CD14-positive monocyte (primary cell): Measurements from ENCODE around the gene SGMS1. TPM values are rescaled to one million over a fixed set of nuclear protein-coding genes. Genes with fewer than 3 reads are reported as not detected.
A peak's percentile ranks its signal among the peaks of the same experiment; 100 is the strongest.

Experiments
- DNase-seq, 3 donors: peaks; one replicate each; pipeline ENCODE4 v3.0.0-alpha.2; 2011 to 2022
- H2AFZ ChIP-seq: 2 replicates; pipeline ENCODE4 v1.6.0; 2012; ENCODE audit warnings: mild to moderate bottlenecking, low read depth, low read length, inconsistent platforms; ENCODE audit not compliant: insufficient read depth, poor library complexity, severe bottlenecking
- H3K27ac ChIP-seq, 2 donors: 1 replicate in 1 of 2; 2 replicates in 1 of 2; pipeline ENCODE4 v1.5.1; 2012 to 2013; ENCODE audit warnings: low read length in 2 of 2, control low read depth in 1 of 2, inconsistent platforms in 1 of 2, low read depth in 1 of 2, mild to moderate bottlenecking in 1 of 2
- H3K27me3 ChIP-seq, 2 donors: one replicate each; pipeline versions ENCODE4 v1.6.0 to v1.6.1; 2011 to 2013; ENCODE audit warnings: low read length in 2 of 2; ENCODE audit not compliant: control insufficient read depth in 2 of 2, insufficient read depth in 2 of 2
- H3K36me3 ChIP-seq, 2 donors: replicated peaks in 1 of 2; 1 replicate in 1 of 2; 2 replicates in 1 of 2; pipeline versions ENCODE4 v1.5.1 to v1.6.1; 2012 to 2013; ENCODE audit warnings: low read length in 2 of 2, control low read depth in 1 of 2, inconsistent platforms in 1 of 2, mild to moderate bottlenecking in 1 of 2; ENCODE audit not compliant: insufficient read depth in 2 of 2, control insufficient read depth in 1 of 2
- H3K4me1 ChIP-seq, 2 donors: 1 replicate in 1 of 2; 2 replicates in 1 of 2; pipeline versions ENCODE4 v1.5.1 to v1.6.1; 2012 to 2013; ENCODE audit warnings: low read length in 2 of 2, control low read depth in 1 of 2, inconsistent platforms in 1 of 2, mild to moderate bottlenecking in 1 of 2, moderate library complexity in 1 of 2; ENCODE audit not compliant: insufficient read depth in 2 of 2, control insufficient read depth in 1 of 2
- H3K4me2 ChIP-seq: replicated peaks from 2 replicates; pipeline ENCODE3; 2012; ENCODE audit warnings: low read length, moderate library complexity, mild to moderate bottlenecking; ENCODE audit not compliant: poor library complexity, severe bottlenecking; ENCODE audit errors: extremely low read depth
- H3K4me3 ChIP-seq, 3 experiments: fragments of 200-600 bp in 1 of 3; sonication (generic) in 1 of 3; replicated peaks in 1 of 3; 1 replicate in 2 of 3; 2 replicates in 1 of 3; pipeline ENCODE4 v1.5.1; 2011 to 2013; ENCODE audit warnings: low read length in 3 of 3, mild to moderate bottlenecking in 3 of 3, control low read depth in 2 of 3, low read depth in 2 of 3, inconsistent platforms in 1 of 3, moderate library complexity in 1 of 3
- H3K79me2 ChIP-seq: 2 replicates; pipeline ENCODE4 v1.6.0; 2012; ENCODE audit warnings: mild to moderate bottlenecking, control low read depth, inconsistent platforms, low read length, moderate library complexity; ENCODE audit not compliant: insufficient read depth
- H3K9ac ChIP-seq: 2 replicates; pipeline ENCODE4 v1.6.0; 2017; ENCODE audit warnings: low read length, mild to moderate bottlenecking; ENCODE audit not compliant: insufficient read depth, poor library complexity, severe bottlenecking
- H3K9me3 ChIP-seq, 2 donors: replicated peaks in 1 of 2; 1 replicate in 1 of 2; 2 replicates in 1 of 2; pipeline versions ENCODE4 v1.5.1 to v1.6.1; 2012 to 2013; ENCODE audit warnings: low read length in 2 of 2, control low read depth in 1 of 2; ENCODE audit not compliant: control insufficient read depth in 1 of 2, insufficient read depth in 1 of 2
- H4K20me1 ChIP-seq: 2 replicates; pipeline ENCODE4 v1.6.0; 2012; ENCODE audit warnings: mild to moderate bottlenecking, low read length, control low read depth, moderate library complexity; ENCODE audit not compliant: insufficient read depth
- H3K27ac Mint-ChIP-seq, 7 donors: one replicate each; pipeline ENCODE4 v1.8.0; 2020; ENCODE audit warnings: mild to moderate bottlenecking in 7 of 7, mixed read lengths in 7 of 7, moderate library complexity in 6 of 7, inconsistent platforms in 2 of 7
- H3K27me3 Mint-ChIP-seq, 3 donors: one replicate each; pipeline ENCODE4 v1.8.0; 2021 to 2022; ENCODE audit warnings: low read depth in 3 of 3, mild to moderate bottlenecking in 3 of 3, mixed read lengths in 3 of 3, moderate library complexity in 3 of 3, inconsistent platforms in 1 of 3
- H3K36me3 Mint-ChIP-seq, 2 donors: one replicate each; pipeline ENCODE4 v1.8.0; 2020; ENCODE audit warnings: mixed read lengths in 2 of 2, inconsistent platforms in 1 of 2, mild to moderate bottlenecking in 1 of 2
- H3K4me1 Mint-ChIP-seq: one replicate; pipeline ENCODE4 v1.8.0; 2020; ENCODE audit warnings: mild to moderate bottlenecking, mixed read lengths
- H3K4me3 Mint-ChIP-seq, 2 donors: one replicate each; pipeline ENCODE4 v1.8.0; 2020; ENCODE audit warnings: mild to moderate bottlenecking in 2 of 2, mixed read lengths in 2 of 2, moderate library complexity in 1 of 2
- H3K9me3 Mint-ChIP-seq, 7 donors: one replicate each; pipeline ENCODE4 v1.8.0; 2020 to 2022; ENCODE audit warnings: mixed read lengths in 7 of 7, mild to moderate bottlenecking in 6 of 7, moderate library complexity in 6 of 7, inconsistent platforms in 2 of 7
- CTCF ChIP-seq: fragments of 200-600 bp; IDR thresholded peaks from one replicate; pipeline ENCODE4 v1.8.0; 2022; ENCODE audit warnings: antibody characterized with exemption, mild to moderate bottlenecking
- WGBS: methylation state at CpG from one replicate; pipeline ENCODE4 v1.1.5; 2013; ENCODE audit warnings: missing lambda C conversion rate; ENCODE audit not compliant: insufficient coverage; 5-methylcytosine and 5-hydroxymethylcytosine counted together
- intact Hi-C, 2 donors: fragments of 100-400 bp; cut with micrococcal nuclease; formaldehyde crosslinking; loops; one replicate each; pipeline versions ENCODE4 v1.15.0 to v1.15.1; 2023
- polyA plus RNA-seq, 3 donors: library from polyadenylated mRNA; depleted of rRNA in 1 of 3; unstranded in 2 of 3; stranded (reverse) in 1 of 3; fragments of 300-500 nt in 2 of 3; fragments of >200 nt in 1 of 3; fragmentation: Illumina TruSeq in 2 of 3; gene quantifications; 1 replicate in 2 of 3; 2 replicates in 1 of 3; pipeline ENCODE4 v1.2.3, GENCODE V29; 2012 to 2021

Gene SGMS1
- polyA plus RNA-seq, 3 donors, result 19.5 to 20.6 (median 20.4) TPM

DNA sequence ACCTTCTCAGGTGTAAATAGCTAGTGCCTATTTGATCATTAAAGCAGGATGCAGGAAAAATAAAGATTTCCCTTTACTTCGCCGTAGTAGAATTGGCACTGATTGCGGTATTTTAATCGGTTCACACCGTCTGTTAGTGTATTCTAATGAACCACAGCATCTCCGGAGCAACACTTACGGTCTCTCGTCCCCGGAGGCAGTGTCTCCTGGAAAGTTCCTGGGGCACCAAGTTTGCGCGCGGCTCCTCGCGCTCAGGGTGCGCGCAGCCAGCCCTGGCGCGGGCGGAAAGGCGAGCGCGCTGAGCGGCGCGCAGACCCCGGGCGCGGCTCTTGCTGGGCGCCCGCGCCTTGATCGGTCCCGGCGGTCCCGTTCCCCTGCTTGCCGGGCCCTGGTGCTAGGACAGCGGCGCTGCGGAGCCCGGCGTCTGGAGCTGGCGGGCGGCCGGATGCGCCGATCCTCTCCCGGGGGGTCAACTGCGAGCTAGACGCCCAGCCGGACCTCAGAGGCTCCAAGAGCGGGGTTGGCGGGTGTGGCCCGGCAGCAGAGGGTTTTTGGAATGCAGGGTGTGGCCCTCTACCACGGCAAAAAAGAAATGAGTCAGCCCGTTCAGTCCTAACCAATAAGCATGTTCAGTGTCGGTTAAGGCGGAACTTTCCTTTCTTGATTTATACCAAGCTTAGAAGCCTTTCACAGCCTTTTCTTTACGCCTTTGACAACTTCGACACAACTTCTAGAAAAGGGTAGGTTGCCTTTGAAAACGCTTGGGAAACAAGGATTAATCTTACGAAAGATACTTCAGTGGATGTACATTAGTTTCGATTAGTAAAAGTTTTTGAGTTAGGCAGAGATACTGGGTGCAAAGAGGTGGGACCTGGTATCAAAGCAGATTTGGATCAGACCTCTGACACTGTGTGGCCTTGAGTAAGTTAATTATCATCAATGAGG is 205.6 kb downstream of the SGMS1 start:
- Mint-ChIP-seq H3K4me1 (peaks cover 66% of the 10 kb centered on the region), H3K27ac (peak overlapping the region; percentile 91 to 98 (median 94)), H3K27me3 (no peaks in the 10 kb centered on the region), H3K9me3 (no peaks in the 10 kb centered on the region), H3K4me3 (peak overlapping the region; percentile 90 to 93), H3K36me3 (peaks cover 0 to 11% of the 10 kb centered on the region in 2 donors)
- Histone ChIP-seq H3K36me3 (no peaks in the 10 kb centered on the region), H3K9ac (peak overlapping the region; percentile 97), H3K79me2 (peaks cover 53% of the 10 kb centered on the region), H4K20me1 (peaks cover 41% of the 10 kb centered on the region), H3K9me3 (no peaks in the 10 kb centered on the region), H3K27me3 (no peaks in the 10 kb centered on the region), H3K27ac (peak overlapping the region; percentile 76 to 99), H3K4me2 (peak overlapping the region; percentile 88), H3K4me1 (peaks cover 49 to 67% of the 10 kb centered on the region in 2 donors), H2AFZ (peak overlapping the region; percentile 78), H3K4me3 (peak overlapping the region; percentile 87 to 98 (median 96))
- intact Hi-C loops, result loop anchor here in 1 of 2 donors (5.0 to 10.0 kb wide), 2 partner anchors 51 to 207 kb away; partner anchors contain the start of gene SGMS1
- no peak for TF ChIP-seq CTCF
- WGBS, result under 1% methylated on average over 53 of the region's 62 CpGs
- DNase-seq, result peak; percentile 79 to 87 (median 86)

DNA sequence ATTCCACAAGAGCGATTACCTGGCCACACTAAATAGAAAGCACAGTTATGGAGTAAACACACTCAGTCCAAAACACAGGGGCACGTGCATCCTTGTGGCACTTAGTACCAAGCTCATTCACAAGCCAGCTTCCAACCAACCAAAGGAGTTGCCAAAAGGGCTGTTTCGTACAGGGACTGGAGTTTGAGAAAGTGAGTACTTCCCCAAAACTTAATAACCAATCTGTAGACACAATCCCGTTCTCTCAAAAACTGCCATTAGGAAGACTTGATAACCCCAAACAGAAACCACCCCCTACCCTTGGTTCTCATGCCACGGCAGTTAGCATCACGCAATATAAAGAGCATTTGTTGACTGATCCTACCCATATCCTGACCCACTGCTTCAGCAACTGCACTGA is 206.3 kb downstream of the SGMS1 start:
- Histone ChIP-seq H4K20me1 (peaks cover 48% of the 10 kb centered on the region), H3K4me3 (peak overlapping the region; percentile 87 to 98 (median 96)), H3K27ac (peak overlapping the region; percentile 76 to 99), H3K4me2 (peak overlapping the region; percentile 88), H3K79me2 (peaks cover 58% of the 10 kb centered on the region), H2AFZ (peak overlapping the region; percentile 78), H3K9me3 (no peaks in the 10 kb centered on the region), H3K36me3 (no peaks in the 10 kb centered on the region), H3K4me1 (peaks cover 45 to 66% of the 10 kb centered on the region in 2 donors), H3K27me3 (no peaks in the 10 kb centered on the region), H3K9ac (peak overlapping the region; percentile 97)
- peaks cover 66% of the 10 kb centered on the region for H3K4me1 Mint-ChIP-seq
- H3K36me3 Mint-ChIP-seq, result peaks cover 0 to 11% of the 10 kb centered on the region in 2 donors
- H3K27ac Mint-ChIP-seq, result peak overlapping the region; percentile 91 to 98 (median 94)
- no peak for TF ChIP-seq CTCF
- no peaks in the 10 kb centered on the region for H3K27me3 Mint-ChIP-seq
- DNase-seq, result peak; percentile 57 to 83 (median 71)
- intact Hi-C loops, result loop anchor here in 1 of 2 donors (5.0 to 10.0 kb wide), 2 partner anchors 50 to 207 kb away; partner anchors contain the start of gene SGMS1
- 0% methylated on average over 1 of the region's 6 CpGs for WGBS
- H3K4me3 Mint-ChIP-seq, result peak overlapping the region; percentile 90 to 93
- no peaks in the 10 kb centered on the region for H3K9me3 Mint-ChIP-seq
